Measurements from ENCODE around the gene RNPS1. TPM values are rescaled to one million over a fixed set of nuclear protein-coding genes. Genes with fewer than 3 reads are reported as not detected.

Gene RNPS1
- total and polyA plus RNA-seq, 9 of the 15 experiments (the other 6 are each of a cell fraction or from before 2014, with no cell fraction given), result 44.9 to 338 (median 202) TPM

- no peak for TF ChIP-seq THRB (CRISPR knock-in tag; conservative IDR thresholded peaks at IDR 0.05)
- TF ChIP-seq MLLT1 (IDR thresholded peaks at IDR 0.05), result no peak
- no peak for TF ChIP-seq ZNF318 (IDR thresholded peaks at IDR 0.05; ENCODE audit: borderline replicate concordance in 1 of 2, low read depth in 1 of 2)
- TF ChIP-seq NFYB (IDR thresholded peaks at IDR 0.05; ENCODE audit: extremely low read depth, insufficient read length), result no peak
- no peak for TF ChIP-seq ZNF408 (CRISPR knock-in tag; IDR thresholded peaks at IDR 0.05; ENCODE audit: low read depth)
- TF ChIP-seq FOXJ3 (CRISPR knock-in tag; IDR thresholded peaks at IDR 0.05), result no peak
- TF ChIP-seq WHSC1 (IDR thresholded peaks at IDR 0.05; ENCODE audit: low read length), result no peak
- TF ChIP-seq ZNF12 (CRISPR knock-in tag; IDR thresholded peaks at IDR 0.05), result peak; percentile 40; the same call in 1 of the 2 replicates
- no peak for TF ChIP-seq CGGBP1 (CRISPR knock-in tag; IDR thresholded peaks at IDR 0.05)
- TF ChIP-seq KAT7 (CRISPR knock-in tag; IDR thresholded peaks at IDR 0.05; ENCODE audit: borderline replicate concordance), result no peak
- TF ChIP-seq USF1 (CRISPR knock-in tag; IDR thresholded peaks at IDR 0.05), result no peak
- no peak for TF ChIP-seq ZNF644 (tag; IDR thresholded peaks at IDR 0.05; ENCODE audit: low read depth)
- TF ChIP-seq POLR2G (IDR thresholded peaks at IDR 0.05; ENCODE audit: low read depth, low read length), result peak; percentile 97
- TF ChIP-seq ZNF316 (IDR thresholded peaks at IDR 0.05), result no peak
- peak; percentile 98 for TF ChIP-seq RFX1 (IDR thresholded peaks at IDR 0.05)
- peak; percentile 98 for TF ChIP-seq SP1 (CRISPR knock-in tag; IDR thresholded peaks at IDR 0.05)
These were observed 44.5 kb downstream of the RNPS1 start, which contains the start of gene E4F1 (continued) for GRCh38 chr16:2223221-2223941.

Data from K562 (cell line).